Mesenchymal stem cell (in vitro differentiated cells and primary cell): Measurements from ENCODE around the gene HORMAD1.

Source experiments
- DNase-seq: peaks from one replicate; pipeline ENCODE4 v3.0.0-alpha.2; 2013
- H2AFZ ChIP-seq: one replicate; pipeline ENCODE4 v1.6.1; 2013; ENCODE audit warnings: low read depth, mild to moderate bottlenecking, control low read depth, inconsistent platforms, low read length, moderate library complexity
- H2AK5ac ChIP-seq: 2 replicates; pipeline ENCODE4 v1.6.1; 2013; ENCODE audit warnings: low read length, moderate library complexity, mild to moderate bottlenecking, inconsistent platforms; ENCODE audit not compliant: severe bottlenecking
- H2BK120ac ChIP-seq: one replicate; pipeline ENCODE4 v1.6.1; 2013; ENCODE audit warnings: low read depth, mild to moderate bottlenecking, inconsistent platforms, low read length, moderate library complexity
- H2BK12ac ChIP-seq, 2 experiments: one replicate each; pipeline ENCODE4 v1.6.1; 2013; ENCODE audit warnings: inconsistent platforms in 2 of 2, low read length in 2 of 2, mild to moderate bottlenecking in 2 of 2, moderate library complexity in 2 of 2, control low read depth in 1 of 2
- H2BK15ac ChIP-seq: one replicate; pipeline ENCODE4 v1.6.1; 2013; ENCODE audit warnings: mild to moderate bottlenecking, low read depth, inconsistent platforms; ENCODE audit not compliant: poor library complexity, severe bottlenecking
- H2BK5ac ChIP-seq: 2 replicates; pipeline ENCODE4 v1.6.1; 2013; ENCODE audit warnings: low read depth, mild to moderate bottlenecking, low read length, control low read depth, inconsistent platforms; ENCODE audit not compliant: poor library complexity, severe bottlenecking
- H3K14ac ChIP-seq, 2 experiments: one replicate each; pipeline ENCODE4 v1.6.1; 2013; ENCODE audit warnings: inconsistent platforms in 2 of 2, low read length in 2 of 2, control low read depth in 1 of 2, mild to moderate bottlenecking in 1 of 2, moderate library complexity in 1 of 2
- H3K18ac ChIP-seq, 2 experiments: one replicate each; pipeline ENCODE4 v1.6.1; 2013; ENCODE audit warnings: inconsistent platforms in 2 of 2, low read length in 2 of 2, control low read depth in 1 of 2, low read depth in 1 of 2, mild to moderate bottlenecking in 1 of 2
- H3K23ac ChIP-seq, 2 experiments: one replicate each; pipeline ENCODE4 v1.6.1; 2013; ENCODE audit warnings: inconsistent platforms in 2 of 2, low read length in 2 of 2, mild to moderate bottlenecking in 2 of 2, moderate library complexity in 2 of 2, control low read depth in 1 of 2
- H3K27ac ChIP-seq: 2 replicates; pipeline ENCODE4 v1.5.1; 2013; ENCODE audit warnings: mild to moderate bottlenecking, moderate library complexity, low read length, control low read depth, inconsistent platforms; ENCODE audit not compliant: poor library complexity, severe bottlenecking
- H3K27me3 ChIP-seq, 2 experiments: 2 replicates each; pipeline versions ENCODE4 v1.6.1 to v1.7.0; 2013; ENCODE audit warnings: low read length in 2 of 2, mild to moderate bottlenecking in 2 of 2, moderate library complexity in 2 of 2, control low read depth in 1 of 2, inconsistent platforms in 1 of 2; ENCODE audit not compliant: control insufficient read depth in 1 of 2, insufficient read depth in 1 of 2
- H3K36me3 ChIP-seq, 2 experiments: 2 replicates each; pipeline versions ENCODE4 v1.6.1 to v1.7.0; 2013; ENCODE audit warnings: low read length in 2 of 2, control low read depth in 1 of 2, inconsistent platforms in 1 of 2, low read depth in 1 of 2, mild to moderate bottlenecking in 1 of 2; ENCODE audit not compliant: insufficient read depth in 2 of 2, control insufficient read depth in 1 of 2
- H3K4ac ChIP-seq, 2 experiments: one replicate each; pipeline ENCODE4 v1.6.1; 2013; ENCODE audit warnings: inconsistent platforms in 2 of 2, low read length in 2 of 2, mild to moderate bottlenecking in 2 of 2, moderate library complexity in 2 of 2, control low read depth in 1 of 2, low read depth in 1 of 2
- H3K4me1 ChIP-seq: 2 replicates; pipeline ENCODE4 v1.6.1; 2013; ENCODE audit warnings: low read depth, low read length, control low read depth; ENCODE audit not compliant: control insufficient read depth, insufficient read depth
- H3K4me2 ChIP-seq: 2 replicates; pipeline ENCODE4 v1.6.1; 2013; ENCODE audit warnings: low read length, mild to moderate bottlenecking, inconsistent platforms; ENCODE audit not compliant: poor library complexity, severe bottlenecking
- H3K4me3 ChIP-seq, 2 experiments: 2 replicates each; pipeline versions ENCODE4 v1.5.1 to v1.7.0; 2013; ENCODE audit warnings: low read length in 2 of 2, mild to moderate bottlenecking in 2 of 2, control low read depth in 1 of 2, low read depth in 1 of 2; ENCODE audit not compliant: insufficient read depth in 1 of 2
- H3K79me1 ChIP-seq: replicated peaks from 2 replicates; pipeline ENCODE4 v1.6.1; 2013; ENCODE audit warnings: mild to moderate bottlenecking, control low read depth, low read length, inconsistent platforms; ENCODE audit not compliant: poor library complexity, severe bottlenecking
- H3K9ac ChIP-seq: 2 replicates; pipeline ENCODE4 v1.7.0; 2013; ENCODE audit warnings: mild to moderate bottlenecking, low read length, moderate library complexity
- H3K9me3 ChIP-seq: 2 replicates; pipeline ENCODE4 v1.7.0; 2013; ENCODE audit warnings: mild to moderate bottlenecking, low read length; ENCODE audit not compliant: control insufficient read depth
- H4K8ac ChIP-seq: one replicate; pipeline ENCODE4 v1.6.1; 2013; ENCODE audit warnings: inconsistent platforms, mild to moderate bottlenecking, low read length, moderate library complexity
- H4K91ac ChIP-seq: one replicate; pipeline ENCODE4 v1.6.1; 2013; ENCODE audit warnings: mild to moderate bottlenecking, low read length, inconsistent platforms
- WGBS: methylation state at CpG from one replicate; pipeline ENCODE4 v1.1.7; 2013; ENCODE audit warnings: mixed read lengths; 5-methylcytosine and 5-hydroxymethylcytosine counted together

The HORMAD1 gene

DNA sequence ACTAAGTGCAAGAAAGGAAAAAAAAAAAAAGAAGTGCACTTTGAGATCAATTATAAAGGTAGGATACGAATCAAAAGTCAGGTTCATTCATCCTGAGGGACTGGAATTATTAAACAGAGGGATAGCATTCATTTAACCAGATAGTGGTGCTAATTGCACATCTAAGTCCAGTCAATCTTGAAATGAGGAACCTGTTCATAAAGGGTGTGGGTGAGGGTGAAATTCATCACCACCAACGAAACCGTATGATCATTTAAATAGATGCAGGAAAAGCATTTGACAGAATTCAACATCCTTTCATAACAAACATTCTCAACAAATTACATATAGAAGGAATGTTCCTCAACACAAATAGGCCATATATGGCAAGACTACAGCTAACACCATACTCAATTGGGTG, 39.3 kb upstream of the HORMAD1 start:
- no peak overlapping the region for H4K8ac ChIP-seq
- no peak overlapping the region for H2AFZ ChIP-seq
- H4K91ac ChIP-seq = no peak overlapping the region
- H2BK5ac ChIP-seq = no peak overlapping the region
- no peak overlapping the region for H3K4me3 ChIP-seq
- H3K14ac ChIP-seq = no peak overlapping the region
- H3K4me2 ChIP-seq = no peak overlapping the region
- no peak overlapping the region for H2AK5ac ChIP-seq
- H2BK12ac ChIP-seq = no peak overlapping the region
- no peaks in the 10 kb centered on the region for H3K27me3 ChIP-seq
- no peak overlapping the region for H2BK120ac ChIP-seq
- H3K4ac ChIP-seq = no peak overlapping the region
- H3K4me1 ChIP-seq = peaks cover 2% of the 10 kb centered on the region
- DNase-seq = no peak
- no peaks in the 10 kb centered on the region for H3K36me3 ChIP-seq
- no peak overlapping the region for H3K23ac ChIP-seq
- H2BK15ac ChIP-seq = no peak overlapping the region
- 89% methylated on average over 3 of the region's 3 CpGs for WGBS
- H3K79me1 ChIP-seq = no peaks in the 10 kb centered on the region
- H3K9me3 ChIP-seq = peaks cover 5% of the 10 kb centered on the region
- H3K27ac ChIP-seq = no peak overlapping the region
- H3K9ac ChIP-seq = no peak overlapping the region
- H3K18ac ChIP-seq = no peak overlapping the region

DNA sequence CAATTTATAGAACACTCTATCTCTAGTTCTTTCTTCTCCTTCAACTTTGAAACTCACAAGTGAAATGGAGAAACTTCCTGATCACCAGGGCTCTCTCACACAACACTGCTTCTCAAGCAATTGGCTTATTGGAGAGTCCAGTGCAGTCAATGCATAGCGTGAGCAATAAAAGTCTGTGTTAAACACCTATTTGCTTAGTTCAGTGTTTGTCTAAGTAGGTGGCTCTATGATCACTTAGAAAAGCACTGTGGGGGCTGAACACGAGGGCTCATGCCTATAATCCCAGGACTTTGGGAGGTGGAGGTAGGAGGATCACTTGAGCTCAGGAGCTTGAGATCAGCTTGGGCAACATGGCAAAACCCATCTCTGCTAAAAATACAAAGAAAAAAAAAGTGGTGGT, 32.7 kb upstream of the HORMAD1 start:
- Histone ChIP-seq H2BK15ac (no peak overlapping the region), H3K4me1 (no peaks in the 10 kb centered on the region), H3K4me3 (no peak overlapping the region), H2BK5ac (no peak overlapping the region), H2AK5ac (no peak overlapping the region), H3K9ac (no peak overlapping the region), H4K91ac (no peak overlapping the region), H2BK120ac (no peak overlapping the region), H3K4ac (no peak overlapping the region), H3K79me1 (no peaks in the 10 kb centered on the region), H2AFZ (no peak overlapping the region), H3K36me3 (peaks cover 0 to 4% of the 10 kb centered on the region in 2 experiments), H4K8ac (no peak overlapping the region), H3K4me2 (no peak overlapping the region), H3K23ac (no peak overlapping the region), H3K27me3 (no peaks in the 10 kb centered on the region), H3K27ac (no peak overlapping the region), H3K14ac (no peak overlapping the region), H3K9me3 (no peaks in the 10 kb centered on the region), H2BK12ac (no peak overlapping the region), H3K18ac (no peak overlapping the region)
- WGBS = 65% methylated on average over 2 of the region's 2 CpGs
- DNase-seq = no peak

DNA sequence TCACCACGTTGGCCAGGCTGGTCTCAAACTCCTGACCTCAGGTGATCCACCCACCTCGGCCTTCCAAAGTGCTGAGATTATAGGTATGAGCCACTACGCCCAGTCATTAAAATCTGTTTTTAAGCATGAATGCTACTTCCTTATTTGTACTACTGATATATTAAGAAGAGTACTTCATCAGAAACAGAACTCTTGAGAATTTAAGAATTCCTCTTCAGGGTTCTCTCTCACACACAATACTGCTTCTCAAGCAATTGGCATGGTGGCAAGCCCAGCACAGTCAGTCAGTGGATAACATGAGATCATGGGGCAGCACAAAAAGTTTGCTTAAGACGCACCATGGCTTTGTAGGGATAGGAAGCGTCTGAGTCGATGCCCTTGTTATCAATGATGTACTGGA, 30.7 kb upstream of the HORMAD1 start:
- 93% methylated on average over 3 of the region's 6 CpGs for WGBS
- H3K4me3 ChIP-seq = no peak overlapping the region
- no peaks in the 10 kb centered on the region for H3K27me3 ChIP-seq
- H3K4ac ChIP-seq = no peak overlapping the region
- no peak overlapping the region for H2AFZ ChIP-seq
- H3K36me3 ChIP-seq = peaks cover 0 to 14% of the 10 kb centered on the region in 2 experiments
- H3K4me2 ChIP-seq = no peak overlapping the region
- H3K9ac ChIP-seq = no peak overlapping the region
- no peak overlapping the region for H2AK5ac ChIP-seq
- H2BK12ac ChIP-seq = no peak overlapping the region
- DNase-seq = no peak
- H3K4me1 ChIP-seq = no peaks in the 10 kb centered on the region
- no peak overlapping the region for H2BK120ac ChIP-seq
- no peak overlapping the region for H3K18ac ChIP-seq
- no peaks in the 10 kb centered on the region for H3K9me3 ChIP-seq
- no peak overlapping the region for H3K23ac ChIP-seq
- H2BK15ac ChIP-seq = no peak overlapping the region
- no peak overlapping the region for H4K91ac ChIP-seq
- no peak overlapping the region for H3K27ac ChIP-seq
- H2BK5ac ChIP-seq = no peak overlapping the region
- H4K8ac ChIP-seq = no peak overlapping the region
- no peak overlapping the region for H3K14ac ChIP-seq
- no peaks in the 10 kb centered on the region for H3K79me1 ChIP-seq

DNA sequence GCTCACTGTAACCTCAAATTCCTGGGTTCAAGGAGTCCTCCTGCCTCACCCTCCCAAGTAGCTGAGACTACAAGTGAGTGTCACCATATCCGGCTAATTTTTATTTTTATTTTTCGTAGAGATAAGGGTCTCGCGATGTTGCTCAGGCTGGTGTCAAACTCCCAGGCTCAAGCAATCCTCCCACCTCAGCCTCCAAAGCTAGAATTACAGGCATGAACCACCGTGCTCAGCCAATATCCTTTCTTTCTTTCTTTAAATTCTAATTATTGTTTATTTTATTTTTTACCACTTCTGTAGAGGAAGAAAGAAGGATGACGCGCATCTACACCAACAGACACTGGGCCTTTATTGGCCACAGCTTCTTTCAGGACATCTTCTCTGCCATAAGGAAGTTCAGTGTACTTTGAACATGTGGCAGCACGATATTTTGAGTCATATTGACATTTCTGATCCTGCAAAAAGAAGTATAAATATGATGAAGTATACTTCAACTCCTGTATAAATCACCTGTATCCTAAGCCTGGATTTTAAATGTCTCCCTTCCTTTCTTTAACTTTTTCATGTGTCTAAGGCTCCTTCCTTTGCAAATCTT, 29.1 kb upstream of the HORMAD1 start:
- H3K4me3 ChIP-seq = no peak overlapping the region
- H4K8ac ChIP-seq = no peak overlapping the region
- H3K27me3 ChIP-seq = no peaks in the 10 kb centered on the region
- H3K18ac ChIP-seq = no peak overlapping the region
- no peaks in the 10 kb centered on the region for H3K79me1 ChIP-seq
- no peak overlapping the region for H2AFZ ChIP-seq
- H2BK120ac ChIP-seq = no peak overlapping the region
- WGBS = 97% methylated on average over 4 of the region's 8 CpGs
- H3K36me3 ChIP-seq = peaks cover 0 to 15% of the 10 kb centered on the region in 2 experiments
- no peak overlapping the region for H2BK5ac ChIP-seq
- H2BK15ac ChIP-seq = no peak overlapping the region
- H3K14ac ChIP-seq = no peak overlapping the region
- H4K91ac ChIP-seq = no peak overlapping the region
- H3K23ac ChIP-seq = no peak overlapping the region
- no peaks in the 10 kb centered on the region for H3K4me1 ChIP-seq
- no peak overlapping the region for H3K4me2 ChIP-seq
- H3K27ac ChIP-seq = no peak overlapping the region
- H3K9me3 ChIP-seq = no peaks in the 10 kb centered on the region
- H3K4ac ChIP-seq = no peak overlapping the region
- no peak overlapping the region for H3K9ac ChIP-seq
- DNase-seq = no peak
- no peak overlapping the region for H2BK12ac ChIP-seq
- no peak overlapping the region for H2AK5ac ChIP-seq
